ENCODE measurements around the gene TCERG1L. TPM values are rescaled to one million over a fixed set of nuclear protein-coding genes. Genes with fewer than 3 reads are reported as not detected.

TCERG1L gene
- total RNA-seq, 1 experiment from 2014 or later, result not detected

DNA sequence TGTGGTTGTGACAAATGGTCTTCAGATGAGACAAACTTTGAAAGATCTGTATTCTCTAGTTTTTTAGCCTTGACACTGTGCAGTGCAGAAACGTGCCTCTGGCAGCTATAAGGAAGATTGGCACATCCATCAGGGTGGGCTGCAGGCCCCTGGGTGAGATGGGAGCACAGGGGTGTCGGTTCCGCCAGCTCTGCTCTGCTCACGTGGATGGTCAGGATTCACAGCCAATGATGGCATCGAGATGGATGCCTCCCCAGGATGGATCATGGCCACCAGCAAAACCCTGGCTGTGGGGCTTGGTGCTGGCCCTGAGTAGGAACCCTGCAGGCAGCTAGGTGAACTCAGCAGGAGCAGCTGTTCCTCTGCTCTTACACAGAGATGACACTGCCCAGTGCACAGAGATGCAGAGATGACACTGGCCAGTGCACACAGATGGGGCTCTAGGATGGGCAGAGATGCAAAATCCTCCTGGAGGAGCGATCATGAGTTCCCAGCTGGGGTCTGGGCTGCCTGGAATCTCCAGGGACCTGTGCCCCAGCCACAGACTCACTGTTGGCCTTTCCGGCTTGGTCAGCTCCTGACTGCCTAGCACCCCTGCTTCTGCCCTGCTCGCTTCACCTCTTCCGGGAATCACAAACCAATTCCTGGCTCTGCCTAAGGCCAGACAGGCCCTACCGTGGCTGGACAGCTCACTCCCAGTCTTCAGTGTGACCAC lies 185.9 kb downstream of the TCERG1L start:
- POLR2A ChIA-PET, result no interaction called here
- ATAC-seq (0 out of 2 replicates have a peak, but pooled peaks have one; percentile 12), DNase-seq (ENCODE audit: low read depth, low spot score) (no peak)
- Histone ChIP-seq H3K27me3 (ENCODE audit: control insufficient read depth, insufficient read depth, low read length) (peaks cover 7% of the 10 kb centered on the region; the same call in 1 of the 2 replicates), H3K9me3 (ENCODE audit: control insufficient read depth, insufficient read depth, low read depth, low read length) (no peaks in the 10 kb centered on the region), H3K4me3 (ENCODE audit: low read depth in 2 of 2, low read length in 2 of 2) (no peak overlapping the region), H3K36me3 (ENCODE audit: control insufficient read depth, insufficient read depth, low read length) (no peaks in the 10 kb centered on the region), H3K27ac (ENCODE audit: low read length) (no peak overlapping the region), H3K4me1 (ENCODE audit: control insufficient read depth, insufficient read depth, low read length) (no peaks in the 10 kb centered on the region)
- CTCF ChIA-PET, result no interaction called here
- BruUV-seq (replicated peaks), result no TSS peak
- TF ChIP-seq SIN3A (IDR thresholded peaks at IDR 0.05; ENCODE audit: borderline replicate concordance, insufficient read depth, low read depth, low read length) (no peak), POLR2AphosphoS5 (IDR thresholded peaks at IDR 0.05; ENCODE audit: low read depth, low read length) (no peak), TCF7L2 (IDR thresholded peaks at IDR 0.05; ENCODE audit: low read depth, low read length) (no peak)
- TF ChIP-seq, protein P1, sequence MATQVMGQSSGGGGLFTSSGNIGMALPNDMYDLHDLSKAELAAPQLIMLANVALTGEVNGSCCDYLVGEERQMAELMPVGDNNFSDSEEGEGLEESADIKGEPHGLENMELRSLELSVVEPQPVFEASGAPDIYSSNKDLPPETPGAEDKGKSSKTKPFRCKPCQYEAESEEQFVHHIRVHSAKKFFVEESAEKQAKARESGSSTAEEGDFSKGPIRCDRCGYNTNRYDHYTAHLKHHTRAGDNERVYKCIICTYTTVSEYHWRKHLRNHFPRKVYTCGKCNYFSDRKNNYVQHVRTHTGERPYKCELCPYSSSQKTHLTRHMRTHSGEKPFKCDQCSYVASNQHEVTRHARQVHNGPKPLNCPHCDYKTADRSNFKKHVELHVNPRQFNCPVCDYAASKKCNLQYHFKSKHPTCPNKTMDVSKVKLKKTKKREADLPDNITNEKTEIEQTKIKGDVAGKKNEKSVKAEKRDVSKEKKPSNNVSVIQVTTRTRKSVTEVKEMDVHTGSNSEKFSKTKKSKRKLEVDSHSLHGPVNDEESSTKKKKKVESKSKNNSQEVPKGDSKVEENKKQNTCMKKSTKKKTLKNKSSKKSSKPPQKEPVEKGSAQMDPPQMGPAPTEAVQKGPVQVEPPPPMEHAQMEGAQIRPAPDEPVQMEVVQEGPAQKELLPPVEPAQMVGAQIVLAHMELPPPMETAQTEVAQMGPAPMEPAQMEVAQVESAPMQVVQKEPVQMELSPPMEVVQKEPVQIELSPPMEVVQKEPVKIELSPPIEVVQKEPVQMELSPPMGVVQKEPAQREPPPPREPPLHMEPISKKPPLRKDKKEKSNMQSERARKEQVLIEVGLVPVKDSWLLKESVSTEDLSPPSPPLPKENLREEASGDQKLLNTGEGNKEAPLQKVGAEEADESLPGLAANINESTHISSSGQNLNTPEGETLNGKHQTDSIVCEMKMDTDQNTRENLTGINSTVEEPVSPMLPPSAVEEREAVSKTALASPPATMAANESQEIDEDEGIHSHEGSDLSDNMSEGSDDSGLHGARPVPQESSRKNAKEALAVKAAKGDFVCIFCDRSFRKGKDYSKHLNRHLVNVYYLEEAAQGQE (IDR thresholded peaks at IDR 0.05; ENCODE audit: insufficient read depth in 1 of 2, low read depth in 2 of 2, low read length in 1 of 2), result no peak
- TF ChIP-seq, protein P2, sequence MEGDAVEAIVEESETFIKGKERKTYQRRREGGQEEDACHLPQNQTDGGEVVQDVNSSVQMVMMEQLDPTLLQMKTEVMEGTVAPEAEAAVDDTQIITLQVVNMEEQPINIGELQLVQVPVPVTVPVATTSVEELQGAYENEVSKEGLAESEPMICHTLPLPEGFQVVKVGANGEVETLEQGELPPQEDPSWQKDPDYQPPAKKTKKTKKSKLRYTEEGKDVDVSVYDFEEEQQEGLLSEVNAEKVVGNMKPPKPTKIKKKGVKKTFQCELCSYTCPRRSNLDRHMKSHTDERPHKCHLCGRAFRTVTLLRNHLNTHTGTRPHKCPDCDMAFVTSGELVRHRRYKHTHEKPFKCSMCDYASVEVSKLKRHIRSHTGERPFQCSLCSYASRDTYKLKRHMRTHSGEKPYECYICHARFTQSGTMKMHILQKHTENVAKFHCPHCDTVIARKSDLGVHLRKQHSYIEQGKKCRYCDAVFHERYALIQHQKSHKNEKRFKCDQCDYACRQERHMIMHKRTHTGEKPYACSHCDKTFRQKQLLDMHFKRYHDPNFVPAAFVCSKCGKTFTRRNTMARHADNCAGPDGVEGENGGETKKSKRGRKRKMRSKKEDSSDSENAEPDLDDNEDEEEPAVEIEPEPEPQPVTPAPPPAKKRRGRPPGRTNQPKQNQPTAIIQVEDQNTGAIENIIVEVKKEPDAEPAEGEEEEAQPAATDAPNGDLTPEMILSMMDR (IDR thresholded peaks at IDR 0.05), result no peak
- intact Hi-C loops (cut with micrococcal nuclease; ENCODE audit: unreplicated experiment), result no loop called here
- in situ Hi-C loops (cut with HindIII; ENCODE audit: low pct_unique_long_range_greater_than_20kb, low sequenced_read_pairs), result no loop called here

DNA sequence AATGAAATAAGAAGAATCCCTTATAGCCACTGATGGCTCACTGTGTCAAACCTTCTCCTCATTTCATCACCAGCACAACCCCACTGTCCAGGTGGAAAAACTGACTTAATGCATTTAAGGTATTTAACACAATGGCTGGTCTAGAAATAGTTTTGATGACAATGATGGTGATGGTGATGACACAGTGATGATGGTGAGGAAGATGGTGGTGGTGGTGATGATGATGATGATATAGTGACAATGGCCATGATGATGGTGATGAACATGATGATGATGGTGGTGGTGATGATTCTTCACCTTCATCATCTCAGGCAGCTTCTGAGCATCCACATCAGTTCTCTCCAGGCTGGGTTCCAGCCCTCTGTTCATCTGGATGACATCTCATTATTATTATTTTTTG lies 186.6 kb downstream of the TCERG1L start:
- Histone ChIP-seq H3K27ac (ENCODE audit: low read length) (no peak overlapping the region), H3K4me1 (ENCODE audit: control insufficient read depth, insufficient read depth, low read length) (no peaks in the 10 kb centered on the region), H3K27me3 (ENCODE audit: control insufficient read depth, insufficient read depth, low read length) (peaks cover 7% of the 10 kb centered on the region), H3K4me3 (ENCODE audit: low read depth in 2 of 2, low read length in 2 of 2) (no peak overlapping the region), H3K36me3 (ENCODE audit: control insufficient read depth, insufficient read depth, low read length) (no peaks in the 10 kb centered on the region), H3K9me3 (ENCODE audit: control insufficient read depth, insufficient read depth, low read depth, low read length) (no peaks in the 10 kb centered on the region)
- CTCF ChIA-PET, result no interaction called here
- no peak for ATAC-seq
- DNase-seq (ENCODE audit: low read depth, low spot score), result no peak
- no TSS peak for BruUV-seq (replicated peaks)
- TF ChIP-seq TCF7L2 (IDR thresholded peaks at IDR 0.05; ENCODE audit: low read depth, low read length) (no peak), SIN3A (IDR thresholded peaks at IDR 0.05; ENCODE audit: borderline replicate concordance, insufficient read depth, low read depth, low read length) (no peak), POLR2AphosphoS5 (IDR thresholded peaks at IDR 0.05; ENCODE audit: low read depth, low read length) (no peak)
- TF ChIP-seq, protein P2 (IDR thresholded peaks at IDR 0.05), result no peak
- TF ChIP-seq, protein P1 (IDR thresholded peaks at IDR 0.05; ENCODE audit: insufficient read depth in 1 of 2, low read depth in 2 of 2, low read length in 1 of 2), result no peak
- POLR2A ChIA-PET, result no interaction called here
- intact Hi-C loops (cut with micrococcal nuclease; ENCODE audit: unreplicated experiment) (no loop called here), in situ Hi-C loops (cut with HindIII; ENCODE audit: low pct_unique_long_range_greater_than_20kb, low sequenced_read_pairs) (no loop called here)

Measured in Panc1 (cell line).